ENCODE results near the gene CSGALNACT2. TPM values are rescaled to one million over a fixed set of nuclear protein-coding genes. Genes with fewer than 3 reads are reported as not detected.

The CSGALNACT2 gene
- total RNA-seq, 1 experiment from 2014 or later: 3.6 TPM

- DNase-seq (no peak), ATAC-seq (no peak)
- no peak overlapping the region for H2AFZ ChIP-seq (ENCODE audit: low read length)
- H3F3A ChIP-seq (ENCODE audit: low read length, unreplicated experiment): no peaks in the 10 kb centered on the region
- ChIA-PET POLR2A (ENCODE audit: unreplicated experiment) (no interaction called here), CTCF (no interaction called here)
- no peak overlapping the region for H3K4me3 ChIP-seq (ENCODE audit: low read length)
- H3K27me3 ChIP-seq (ENCODE audit: low read length): no peaks in the 10 kb centered on the region
- no peaks in the 10 kb centered on the region for H3K4me1 ChIP-seq (ENCODE audit: insufficient read depth, low read length)
- no peaks in the 10 kb centered on the region for H3K79me2 ChIP-seq (ENCODE audit: low read length)
- TF ChIP-seq CTCF (conservative IDR thresholded peaks at IDR 0.05; ENCODE audit: low read depth, low read length) (no peak), EZH2 (IDR thresholded peaks at IDR 0.05; ENCODE audit: low read length, unreplicated experiment) (no peak), EZH2phosphoT487 (IDR thresholded peaks at IDR 0.05; ENCODE audit: borderline replicate concordance, low read length) (no peak)
- H3K27ac ChIP-seq (ENCODE audit: low read length): no peak overlapping the region
- no peaks in the 10 kb centered on the region for H3K9me2 ChIP-seq (replicated peaks; ENCODE audit: low read length)
- no peaks in the 10 kb centered on the region for H4K20me1 ChIP-seq (ENCODE audit: low read length)
- no peaks in the 10 kb centered on the region for H3K36me3 ChIP-seq (ENCODE audit: low read depth, low read length)
- no peaks in the 10 kb centered on the region for H3K9me3 ChIP-seq (ENCODE audit: low read length)
- BruUV-seq (replicated peaks): no TSS peak
- no peak overlapping the region for H3K4me2 ChIP-seq (ENCODE audit: low read length)
- intact Hi-C loops (cut with micrococcal nuclease): no loop called here
- no peak overlapping the region for H3K9ac ChIP-seq (ENCODE audit: low read length)
Observed at GRCh38 chr10:43194266-43194665, 56.0 kb downstream of the CSGALNACT2 start.

- H3K27ac ChIP-seq (ENCODE audit: low read length): no peak overlapping the region
- H3K79me2 ChIP-seq (ENCODE audit: low read length): no peaks in the 10 kb centered on the region
- DNase-seq: no peak
- no peaks in the 10 kb centered on the region for H3K36me3 ChIP-seq (ENCODE audit: low read depth, low read length)
- ChIA-PET CTCF (no interaction called here), POLR2A (ENCODE audit: unreplicated experiment) (no interaction called here)
- no peaks in the 10 kb centered on the region for H3F3A ChIP-seq (ENCODE audit: low read length, unreplicated experiment)
- no peaks in the 10 kb centered on the region for H3K9me2 ChIP-seq (replicated peaks; ENCODE audit: low read length)
- H3K9me3 ChIP-seq (ENCODE audit: low read length): no peaks in the 10 kb centered on the region
- TF ChIP-seq CTCF (conservative IDR thresholded peaks at IDR 0.05; ENCODE audit: low read depth, low read length) (no peak), EZH2 (IDR thresholded peaks at IDR 0.05; ENCODE audit: low read length, unreplicated experiment) (no peak), EZH2phosphoT487 (IDR thresholded peaks at IDR 0.05; ENCODE audit: borderline replicate concordance, low read length) (no peak)
- no peak overlapping the region for H3K4me3 ChIP-seq (ENCODE audit: low read length)
- no peak overlapping the region for H3K9ac ChIP-seq (ENCODE audit: low read length)
- no TSS peak for BruUV-seq (replicated peaks)
- H3K4me1 ChIP-seq (ENCODE audit: insufficient read depth, low read length): no peaks in the 10 kb centered on the region
- no peak overlapping the region for H2AFZ ChIP-seq (ENCODE audit: low read length)
- 0 out of 2 replicates have a peak, but pooled peaks have one; percentile 16 for ATAC-seq
- no peaks in the 10 kb centered on the region for H4K20me1 ChIP-seq (ENCODE audit: low read length)
- intact Hi-C loops (cut with micrococcal nuclease): no loop called here
- H3K4me2 ChIP-seq (ENCODE audit: low read length): no peak overlapping the region
- no peaks in the 10 kb centered on the region for H3K27me3 ChIP-seq (ENCODE audit: low read length)
Observed at GRCh38 chr10:43194859-43195258, 56.6 kb downstream of the CSGALNACT2 start.

- Histone ChIP-seq H3K9me3 (ENCODE audit: low read length) (no peaks in the 10 kb centered on the region), H4K20me1 (ENCODE audit: low read length) (no peaks in the 10 kb centered on the region), H3K4me1 (ENCODE audit: insufficient read depth, low read length) (no peaks in the 10 kb centered on the region), H3F3A (ENCODE audit: low read length, unreplicated experiment) (no peaks in the 10 kb centered on the region), H3K4me3 (ENCODE audit: low read length) (no peak overlapping the region), H3K27me3 (ENCODE audit: low read length) (no peaks in the 10 kb centered on the region), H3K4me2 (ENCODE audit: low read length) (no peak overlapping the region), H3K9ac (ENCODE audit: low read length) (no peak overlapping the region), H3K27ac (ENCODE audit: low read length) (no peak overlapping the region), H3K9me2 (replicated peaks; ENCODE audit: low read length) (no peaks in the 10 kb centered on the region), H3K36me3 (ENCODE audit: low read depth, low read length) (no peaks in the 10 kb centered on the region), H2AFZ (ENCODE audit: low read length) (no peak overlapping the region), H3K79me2 (ENCODE audit: low read length) (no peaks in the 10 kb centered on the region)
- POLR2A ChIA-PET (ENCODE audit: unreplicated experiment): no interaction called here
- CTCF ChIA-PET: no interaction called here
- intact Hi-C loops (cut with micrococcal nuclease): no loop called here
- TF ChIP-seq EZH2 (IDR thresholded peaks at IDR 0.05; ENCODE audit: low read length, unreplicated experiment) (no peak), EZH2phosphoT487 (IDR thresholded peaks at IDR 0.05; ENCODE audit: borderline replicate concordance, low read length) (no peak), CTCF (conservative IDR thresholded peaks at IDR 0.05; ENCODE audit: low read depth, low read length) (no peak)
- BruUV-seq (replicated peaks): no TSS peak
- DNase-seq (no peak), ATAC-seq (no peak)
Observed at GRCh38 chr10:43195557-43195956, 57.3 kb downstream of the CSGALNACT2 start.
